Skin of body (tissue), 2 donors: ENCODE data around the gene YWHAQ. TPM values are rescaled to one million over a fixed set of nuclear protein-coding genes. Genes with fewer than 3 reads are reported as not detected.
A peak's percentile ranks its signal among the peaks of the same experiment; 100 is the strongest.

Source experiments
- DNase-seq: peaks from one replicate; lab custom pipeline; 2025; lab: John Stamatoyannopoulos, UW
- total RNA-seq: library from RNA; depleted of rRNA; stranded (reverse); fragments of >200 nt; gene quantifications from one replicate; pipeline ENCODE4 v1.2.3, GENCODE V29; 2014

The YWHAQ gene
- total RNA-seq, result 172 TPM

- peak; percentile 99 for DNase-seq
These were observed at the start of gene YWHAQ for GRCh38 chr2:9630736-9631552. Gene YWHAQ (minus strand): TSS chr2:9630997. CDS start chr2:9630452, 545 bp downstream.

GRCh38 chr2:9680082-9680481 is 49.3 kb upstream of the YWHAQ start:
- DNase-seq, result no peak

DNA sequence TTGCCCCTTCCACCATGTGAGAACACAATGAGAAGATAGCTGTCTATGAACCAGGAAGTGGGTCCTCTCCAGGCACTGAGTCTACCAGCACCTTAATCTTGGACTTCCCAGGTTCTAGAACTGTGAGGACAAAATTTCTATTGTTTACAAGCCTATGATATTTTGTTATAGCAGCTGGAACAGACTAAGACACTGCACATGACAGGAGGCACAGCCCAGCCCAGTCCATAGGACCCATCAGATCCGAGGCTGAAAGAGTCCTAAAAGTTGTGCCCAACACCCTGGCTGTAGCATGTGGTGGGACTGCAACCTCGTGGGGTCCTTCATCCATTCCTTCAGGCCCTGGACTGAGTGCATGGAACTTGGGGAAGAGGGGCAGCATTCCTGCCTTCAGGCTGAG is 48.4 kb upstream of the YWHAQ start:
- no peak for DNase-seq

GRCh38 chr2:9678544-9678943 is 47.7 kb upstream of the YWHAQ start:
- no peak for DNase-seq

DNA sequence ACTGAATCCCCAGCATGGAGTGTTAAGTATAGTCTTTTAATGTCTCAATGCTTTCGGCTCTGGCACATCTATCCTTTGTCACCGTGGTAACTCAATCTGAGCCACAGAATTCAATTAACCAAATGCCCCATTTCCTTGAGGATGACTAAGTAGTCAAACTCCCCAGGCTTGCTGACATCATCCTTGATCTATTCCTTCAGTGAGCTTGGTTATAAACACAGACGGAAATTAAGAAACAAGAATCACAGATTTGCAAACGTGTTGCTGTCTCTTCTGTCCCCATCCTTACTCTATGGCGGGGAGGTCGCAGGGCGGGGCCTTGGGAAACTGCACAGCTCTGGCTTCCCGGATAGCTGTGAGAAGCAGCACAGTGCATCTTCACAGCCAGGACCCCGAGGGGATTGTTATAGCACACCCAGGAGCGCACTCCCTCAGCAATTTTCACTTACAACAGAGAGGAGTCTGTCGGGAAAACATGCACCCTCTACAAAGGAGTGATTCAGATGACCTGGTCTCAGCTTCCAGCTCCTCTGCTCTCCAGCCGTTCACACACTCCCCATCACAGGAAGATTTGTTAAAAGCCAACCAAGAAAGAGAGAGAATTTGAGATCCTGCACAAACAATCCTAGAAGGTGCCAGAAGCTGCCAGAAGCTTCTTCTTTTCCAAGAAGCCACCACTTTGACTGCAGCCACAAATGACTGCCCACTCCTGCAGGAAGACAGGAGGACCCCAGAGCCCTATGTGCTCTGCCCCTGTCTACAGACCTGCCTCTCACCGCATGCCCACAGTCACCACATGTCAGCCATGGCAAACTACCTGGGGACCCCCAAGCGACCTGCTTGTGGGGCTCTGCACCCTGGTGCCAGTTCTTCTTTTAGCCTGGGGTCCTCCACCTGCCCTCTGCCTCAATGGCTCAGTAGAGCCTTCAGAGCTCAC is 44.9 kb upstream of the YWHAQ start:
- no peak for DNase-seq

- DNase-seq, result no peak
These were observed 44.2 kb upstream of the YWHAQ start for GRCh38 chr2:9674891-9675414.

DNA sequence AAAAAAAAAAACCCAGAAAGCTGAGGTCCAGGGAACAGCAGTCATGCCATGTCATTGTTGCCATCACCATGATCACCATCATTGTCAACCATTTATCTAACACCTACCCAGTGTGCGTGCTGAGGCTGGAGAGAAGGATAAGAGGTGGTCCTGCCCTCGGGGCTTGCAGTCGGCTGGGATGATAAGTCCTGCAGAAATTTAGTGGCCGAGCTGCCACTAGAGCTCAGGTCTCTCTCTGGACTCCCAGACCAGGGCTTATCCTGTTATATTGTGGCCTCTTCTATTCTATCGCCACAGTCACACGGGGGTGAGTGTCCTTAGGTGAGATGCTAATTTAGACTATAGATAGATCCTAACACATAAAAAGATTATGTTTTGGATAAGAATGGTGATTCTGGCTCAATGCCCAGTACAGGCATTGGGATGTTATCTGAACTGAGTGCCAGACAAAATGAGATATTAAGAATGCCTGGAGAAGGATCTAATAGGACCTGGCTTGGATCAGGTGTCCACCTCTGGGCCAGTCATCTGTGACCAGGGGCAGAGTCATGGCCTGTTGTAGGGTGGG is 43.2 kb upstream of the YWHAQ start:
- DNase-seq, result no peak

DNA sequence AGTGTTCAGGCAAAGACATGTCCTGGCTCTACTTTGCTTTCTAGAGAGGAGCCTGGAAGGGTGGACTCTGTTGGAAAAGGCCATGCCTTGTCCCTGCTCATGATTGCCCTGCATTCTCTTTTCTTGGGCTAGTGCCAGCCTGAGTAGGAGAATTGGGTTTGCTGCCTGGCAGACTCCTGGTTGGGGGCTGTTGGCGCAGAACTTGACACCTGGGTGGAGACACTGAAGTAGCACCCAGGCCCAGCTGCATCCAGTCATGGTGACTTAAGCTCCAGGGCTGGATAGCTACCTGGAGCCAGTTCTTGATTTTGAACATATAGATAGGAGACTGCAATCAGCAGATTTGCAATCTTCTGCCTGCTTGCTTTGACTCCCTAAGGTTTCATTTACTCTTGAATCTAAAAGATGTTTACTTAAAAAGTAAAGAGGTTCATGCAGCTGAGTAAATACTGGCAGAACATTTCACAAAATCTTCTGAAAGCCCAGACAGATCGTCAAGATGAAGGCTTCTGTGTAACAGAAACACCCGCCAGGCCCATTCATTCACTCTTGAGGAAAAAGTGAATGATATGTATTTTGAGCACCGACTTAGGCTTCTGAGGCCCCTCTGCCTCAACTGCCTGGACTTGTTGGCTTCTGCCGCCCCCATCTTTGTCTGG is 38.0 kb upstream of the YWHAQ start:
- DNase-seq, result no peak

DNA sequence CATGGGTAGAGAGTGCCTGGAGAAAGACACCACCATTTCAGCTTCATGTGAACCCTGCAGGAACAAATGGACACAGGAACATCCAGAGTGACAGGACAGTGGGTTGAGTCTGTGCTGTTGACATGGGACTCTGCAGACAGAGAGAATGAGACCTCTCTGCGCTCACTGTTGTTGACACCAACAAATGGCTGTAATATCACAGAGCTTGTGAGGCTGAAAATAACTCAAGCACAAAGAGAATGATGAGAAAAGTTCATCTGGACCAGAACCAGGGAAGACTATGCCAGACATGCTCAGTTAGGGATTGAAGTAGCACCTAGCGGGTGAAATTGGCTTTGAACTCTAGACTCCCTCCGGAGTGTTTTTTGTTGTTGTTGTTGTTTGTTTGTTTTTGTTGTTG is 37.0 kb upstream of the YWHAQ start:
- no peak for DNase-seq

DNA sequence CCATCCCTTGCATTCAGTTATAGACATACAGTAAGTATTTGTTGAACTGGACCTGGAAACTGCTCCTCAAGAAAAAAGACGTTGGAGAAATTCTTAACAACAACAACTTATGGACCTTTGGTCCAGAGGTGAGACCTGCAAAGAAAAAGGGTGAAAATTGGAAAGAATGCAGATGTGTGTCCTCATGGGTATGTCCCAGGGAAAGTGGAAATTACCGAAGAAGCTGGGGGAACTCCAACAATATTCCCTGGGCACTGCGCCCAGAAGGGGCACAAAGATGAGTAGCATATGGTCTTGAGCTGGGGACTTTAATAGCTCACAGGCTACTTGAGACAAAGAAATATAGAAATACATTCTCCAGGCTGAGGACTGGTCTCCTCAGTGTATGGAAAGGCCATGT is 35.5 kb upstream of the YWHAQ start:
- DNase-seq, result no peak

GRCh38 chr2:9665898-9666297 is 35.1 kb upstream of the YWHAQ start:
- no peak for DNase-seq

DNA sequence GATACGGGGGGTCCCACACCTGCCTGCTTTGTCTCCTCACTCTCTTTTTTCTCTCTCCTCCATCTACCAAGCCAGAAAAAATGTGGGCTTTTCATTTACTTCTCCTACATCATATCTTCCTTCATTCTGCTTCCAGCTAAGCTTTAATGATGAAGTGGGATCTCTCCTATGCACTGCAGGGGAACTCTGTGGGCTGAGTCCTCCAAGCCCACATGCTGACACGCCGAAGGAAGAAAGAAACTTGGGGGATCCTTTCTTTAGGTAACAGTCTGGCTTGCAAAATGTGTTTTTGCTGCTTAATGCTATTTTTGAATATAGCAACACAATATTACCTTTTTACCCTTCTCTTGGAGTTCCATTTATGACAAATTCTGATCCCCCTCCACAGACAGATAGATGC is 33.6 kb upstream of the YWHAQ start:
- no peak for DNase-seq

GRCh38 chr2:9663008-9663879 is 32.4 kb upstream of the YWHAQ start:
- no peak for DNase-seq

DNA sequence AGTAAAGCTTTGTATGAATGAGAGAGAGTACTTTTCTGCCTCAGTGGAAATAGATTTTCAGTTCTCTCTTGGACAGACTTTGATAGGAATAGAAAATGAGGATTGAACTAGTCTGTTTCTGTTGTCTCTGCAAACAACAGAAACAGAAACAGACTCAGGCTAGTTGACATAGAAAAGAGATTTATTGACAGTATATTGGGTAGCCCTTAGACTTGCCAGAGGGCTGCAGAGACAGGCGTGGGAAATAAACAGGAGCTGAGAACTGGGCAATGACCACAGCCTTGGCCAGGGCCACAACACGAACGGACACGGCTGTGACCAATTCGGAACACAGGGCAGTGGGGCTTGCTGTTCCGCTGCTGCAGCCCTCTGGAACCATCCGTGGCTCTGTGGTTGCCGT is 30.5 kb upstream of the YWHAQ start:
- no peak for DNase-seq

DNA sequence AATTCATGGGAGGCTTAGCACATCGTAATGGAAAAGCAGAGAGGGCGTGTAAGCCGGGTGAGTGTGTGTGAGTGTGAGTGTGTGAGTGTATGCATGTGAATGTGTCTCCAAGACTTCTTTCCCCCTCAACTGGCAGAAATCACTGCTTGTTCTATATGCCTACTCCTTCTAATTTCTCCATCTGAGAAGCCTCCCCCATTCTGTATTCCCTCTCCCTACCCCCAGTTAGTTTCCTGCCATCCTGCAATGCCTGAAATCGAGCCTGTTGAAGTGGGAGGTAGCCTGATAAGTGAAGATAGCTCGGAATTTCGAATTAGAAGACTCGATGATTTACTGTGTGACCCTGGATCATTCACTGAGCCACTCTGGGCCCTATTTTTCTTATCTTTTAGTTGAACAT is 30.0 kb upstream of the YWHAQ start:
- DNase-seq, result no peak

DNA sequence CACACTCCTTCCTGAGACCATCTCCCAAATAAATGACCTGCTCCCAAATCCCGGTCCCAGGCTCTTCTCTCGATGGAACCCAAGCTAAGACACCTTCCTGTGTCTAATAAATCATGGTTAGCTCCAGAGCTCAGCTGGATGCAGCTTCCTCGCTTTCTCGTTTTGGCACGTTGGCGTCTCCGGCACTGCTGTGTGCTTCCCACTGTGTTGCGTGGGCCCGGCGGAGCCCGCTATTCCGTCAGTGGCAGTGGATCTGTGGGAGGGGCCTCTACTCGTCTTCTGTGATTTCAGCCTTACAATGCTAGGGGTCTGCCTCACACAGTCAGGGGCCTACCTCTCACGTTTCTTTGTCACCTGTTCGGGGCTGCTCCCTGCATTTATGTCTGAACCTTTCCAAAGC is 29.4 kb upstream of the YWHAQ start:
- DNase-seq, result no peak

GRCh38 chr2:9658972-9659371 is 28.2 kb upstream of the YWHAQ start:
- DNase-seq, result no peak

GRCh38 chr2:9657731-9658130 is 26.9 kb upstream of the YWHAQ start:
- DNase-seq, result no peak

GRCh38 chr2:9657083-9657482 is 26.3 kb upstream of the YWHAQ start:
- no peak for DNase-seq

GRCh38 chr2:9656270-9656766 is 25.5 kb upstream of the YWHAQ start:
- DNase-seq, result no peak
